ENCODE measurements around the gene PPP4C. TPM values are rescaled to one million over a fixed set of nuclear protein-coding genes. Genes with fewer than 3 reads are reported as not detected.
A peak's percentile ranks its signal among the peaks of the same experiment; 100 is the strongest.

PPP4C gene
- total RNA-seq, 1 donor from 2014 or later, result 144 TPM

DNA sequence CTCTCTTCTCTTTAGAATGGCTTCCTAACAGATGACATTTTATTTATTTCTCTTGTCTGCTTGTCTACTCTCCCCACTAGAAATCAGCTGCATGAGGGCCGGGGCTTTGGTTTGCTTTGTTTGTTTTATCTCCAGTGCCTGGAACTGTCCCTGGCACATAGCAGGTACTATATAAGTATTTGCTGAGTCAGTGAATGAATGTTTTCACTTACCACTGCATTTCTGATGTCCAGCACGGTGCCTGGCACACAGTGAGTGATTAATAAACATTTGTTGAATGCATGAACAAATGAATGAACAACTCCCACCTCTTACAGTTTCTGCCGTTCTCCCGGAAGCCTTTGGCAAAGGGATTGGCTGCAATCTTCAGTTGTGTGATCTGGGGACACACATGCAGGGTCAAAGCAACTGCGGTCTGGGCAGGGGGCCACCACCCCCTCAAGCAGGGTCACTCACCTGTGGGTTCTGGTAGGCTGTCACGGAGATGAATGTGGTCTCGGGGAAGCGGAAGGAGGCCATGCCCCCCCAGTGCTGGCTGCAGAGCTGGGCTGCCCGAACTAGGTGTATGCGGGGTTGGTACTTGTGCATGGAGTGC, 12.5 kb downstream of the PPP4C start:
- peaks cover 11% of the 10 kb centered on the region for H3K4me1 Mint-ChIP-seq (ENCODE audit: low read depth)
- DNase-seq (ENCODE audit: low spot score, unreplicated experiment), result no peak
- no peaks in the 10 kb centered on the region for H3K27me3 Mint-ChIP-seq
- H3K36me3 Mint-ChIP-seq (ENCODE audit: insufficient read depth), result peaks cover 10% of the 10 kb centered on the region
- TF ChIP-seq, protein P1, sequence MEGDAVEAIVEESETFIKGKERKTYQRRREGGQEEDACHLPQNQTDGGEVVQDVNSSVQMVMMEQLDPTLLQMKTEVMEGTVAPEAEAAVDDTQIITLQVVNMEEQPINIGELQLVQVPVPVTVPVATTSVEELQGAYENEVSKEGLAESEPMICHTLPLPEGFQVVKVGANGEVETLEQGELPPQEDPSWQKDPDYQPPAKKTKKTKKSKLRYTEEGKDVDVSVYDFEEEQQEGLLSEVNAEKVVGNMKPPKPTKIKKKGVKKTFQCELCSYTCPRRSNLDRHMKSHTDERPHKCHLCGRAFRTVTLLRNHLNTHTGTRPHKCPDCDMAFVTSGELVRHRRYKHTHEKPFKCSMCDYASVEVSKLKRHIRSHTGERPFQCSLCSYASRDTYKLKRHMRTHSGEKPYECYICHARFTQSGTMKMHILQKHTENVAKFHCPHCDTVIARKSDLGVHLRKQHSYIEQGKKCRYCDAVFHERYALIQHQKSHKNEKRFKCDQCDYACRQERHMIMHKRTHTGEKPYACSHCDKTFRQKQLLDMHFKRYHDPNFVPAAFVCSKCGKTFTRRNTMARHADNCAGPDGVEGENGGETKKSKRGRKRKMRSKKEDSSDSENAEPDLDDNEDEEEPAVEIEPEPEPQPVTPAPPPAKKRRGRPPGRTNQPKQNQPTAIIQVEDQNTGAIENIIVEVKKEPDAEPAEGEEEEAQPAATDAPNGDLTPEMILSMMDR (IDR thresholded peaks at IDR 0.05; ENCODE audit: unreplicated experiment), result no peak
- H3K27ac Mint-ChIP-seq, result no peak overlapping the region
- no peaks in the 10 kb centered on the region for H3K9me3 Mint-ChIP-seq (ENCODE audit: low read depth)
- H3K4me3 Mint-ChIP-seq (ENCODE audit: low read depth), result no peak overlapping the region

DNA sequence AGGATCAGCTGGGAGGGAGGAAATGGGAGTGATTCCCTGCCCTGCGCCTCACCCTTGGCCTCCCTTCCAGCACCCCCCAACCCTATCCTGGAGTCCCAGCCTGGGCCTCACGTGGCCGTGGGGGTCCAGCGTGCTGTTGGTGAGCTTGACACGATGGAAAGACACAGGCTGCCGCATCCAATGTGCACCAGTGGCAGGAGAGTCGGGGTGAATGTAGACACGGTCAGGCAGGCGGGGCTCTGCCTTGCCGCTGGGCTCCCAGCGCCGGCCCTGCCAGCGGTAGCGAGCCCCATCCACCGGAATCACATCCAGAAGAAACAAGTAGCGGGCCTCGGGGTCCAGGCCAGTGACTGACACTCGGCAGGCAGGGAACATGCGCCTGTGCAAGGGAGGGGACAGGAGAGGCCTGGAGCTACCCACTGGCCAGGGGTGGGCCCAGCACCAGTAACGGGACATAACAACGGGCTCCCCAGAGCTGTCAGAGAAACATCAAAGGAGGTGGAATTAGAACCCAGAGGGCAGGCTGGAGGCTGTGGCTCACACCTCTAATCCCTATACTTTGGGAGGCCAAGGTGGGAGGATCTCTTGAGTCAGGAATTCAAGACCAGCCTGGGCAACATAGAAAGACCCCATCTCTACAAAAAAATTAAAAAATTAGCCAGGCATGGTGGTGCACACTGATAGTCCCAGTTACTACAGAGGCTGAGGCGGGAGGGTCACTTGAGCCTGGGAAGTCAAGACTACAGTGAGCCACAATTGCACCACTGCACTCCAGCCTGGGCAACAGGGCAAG, 13.2 kb downstream of the PPP4C start:
- peaks cover 10% of the 10 kb centered on the region for H3K36me3 Mint-ChIP-seq (ENCODE audit: insufficient read depth)
- no peaks in the 10 kb centered on the region for H3K27me3 Mint-ChIP-seq
- H3K4me3 Mint-ChIP-seq (ENCODE audit: low read depth), result no peak overlapping the region
- H3K9me3 Mint-ChIP-seq (ENCODE audit: low read depth), result no peaks in the 10 kb centered on the region
- DNase-seq (ENCODE audit: low spot score, unreplicated experiment), result no peak
- TF ChIP-seq, protein P1 (IDR thresholded peaks at IDR 0.05; ENCODE audit: unreplicated experiment), result no peak
- peak overlapping the region; percentile 67 for H3K27ac Mint-ChIP-seq
- peaks cover 11% of the 10 kb centered on the region for H3K4me1 Mint-ChIP-seq (ENCODE audit: low read depth)

DNA sequence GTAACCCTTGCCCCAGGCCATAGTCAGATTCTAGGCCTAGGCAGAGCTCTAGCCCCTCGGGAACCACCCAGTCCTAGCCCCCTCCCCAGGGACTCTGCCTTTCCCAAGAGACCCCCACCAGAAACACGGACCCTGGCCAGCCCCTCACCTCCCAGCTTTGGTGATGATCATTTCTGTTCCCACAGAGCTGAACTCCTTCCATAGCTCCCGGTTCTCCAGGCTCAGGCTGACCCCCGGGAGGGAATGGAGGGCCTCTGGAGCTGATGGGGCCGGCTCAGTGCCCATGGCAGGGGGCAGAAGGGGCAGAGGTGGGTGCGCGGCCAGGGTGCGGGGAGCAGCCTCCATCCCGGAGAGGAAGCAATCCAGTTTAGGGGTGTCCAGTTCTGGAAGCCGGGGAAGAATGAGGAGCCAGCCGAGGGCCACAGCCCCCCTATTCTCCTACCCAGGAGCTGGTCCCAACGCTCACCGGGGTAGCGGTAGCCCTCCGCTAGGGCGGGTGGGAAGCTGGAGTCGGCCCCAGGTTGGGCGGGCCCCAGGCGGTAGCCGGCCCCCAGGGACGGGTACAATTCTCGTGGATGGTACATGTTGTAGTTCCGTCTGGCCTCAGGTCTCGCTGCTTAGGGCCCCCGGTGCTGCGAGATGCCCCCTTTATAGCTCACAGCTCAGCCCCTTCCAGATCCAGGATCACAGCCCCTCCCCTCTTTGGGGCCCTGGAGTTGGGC, 15.0 kb downstream of the PPP4C start:
- Mint-ChIP-seq H3K9me3 (ENCODE audit: low read depth) (no peaks in the 10 kb centered on the region), H3K4me3 (ENCODE audit: low read depth) (peak overlapping the region; percentile 46), H3K27ac (peak overlapping the region; percentile 49), H3K4me1 (ENCODE audit: low read depth) (peaks cover 20% of the 10 kb centered on the region), H3K36me3 (ENCODE audit: insufficient read depth) (peaks cover 10% of the 10 kb centered on the region), H3K27me3 (no peaks in the 10 kb centered on the region)
- TF ChIP-seq, protein P1 (IDR thresholded peaks at IDR 0.05; ENCODE audit: unreplicated experiment), result no peak
- DNase-seq (ENCODE audit: low spot score, unreplicated experiment), result no peak

DNA sequence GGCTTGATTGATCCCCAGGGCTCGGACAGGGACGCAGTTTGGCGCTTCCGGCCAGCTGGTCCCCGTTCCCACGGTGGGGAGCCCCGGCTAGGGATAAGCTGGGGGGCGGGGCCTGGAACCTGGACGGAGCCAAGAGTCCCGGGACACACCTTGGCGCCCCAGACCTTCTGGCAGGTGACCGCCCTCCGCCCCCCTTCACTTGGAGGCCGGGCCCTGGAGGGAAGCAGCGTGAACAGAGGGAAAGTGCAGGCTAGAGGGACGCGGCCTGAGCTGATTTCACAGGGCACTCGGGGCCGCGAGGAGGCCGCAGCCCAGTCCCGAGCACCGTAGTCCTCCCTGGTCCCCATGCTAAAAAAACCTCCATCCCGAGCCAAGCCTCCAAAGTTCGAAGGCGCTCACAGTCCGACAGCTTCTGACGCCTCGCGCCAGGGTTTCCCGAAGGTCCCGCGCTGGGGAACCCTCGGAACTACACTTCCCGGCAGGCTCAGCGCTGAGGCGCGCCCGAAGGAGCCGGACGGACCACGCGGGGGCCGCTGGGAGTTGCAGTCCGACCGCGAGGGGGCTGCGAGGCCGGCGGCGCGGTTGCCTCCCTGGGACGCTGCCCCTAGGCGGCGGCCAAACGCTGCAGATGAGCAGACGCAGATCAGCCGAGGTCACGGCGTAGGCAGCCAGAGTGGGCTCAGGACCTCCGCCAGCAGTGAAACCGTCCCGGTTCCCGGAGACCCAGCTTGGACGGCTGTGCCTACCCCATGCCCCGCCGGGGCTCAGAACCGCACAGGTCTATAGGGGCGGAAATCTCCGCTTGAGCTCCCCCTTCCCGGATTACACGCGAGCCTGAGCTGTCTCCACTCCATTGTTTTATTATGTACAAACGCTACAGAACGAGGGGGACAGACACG, 15.9 kb downstream of the PPP4C start, which contains the start of gene TBX6:
TSS of gene TBX6 (minus strand) at position 451 of the 899 bp plus-strand sequence. CDS start 731 bp downstream, outside the sequence.
- no peaks in the 10 kb centered on the region for H3K27me3 Mint-ChIP-seq

More for the DNA sequence above, 15.9 kb downstream of the PPP4C start, which contains the start of gene TBX6:
- Mint-ChIP-seq H3K4me1 (ENCODE audit: low read depth) (peaks cover 20% of the 10 kb centered on the region), H3K4me3 (ENCODE audit: low read depth) (peak within 1 kb of the TSS; percentile 77), H3K36me3 (ENCODE audit: insufficient read depth) (peaks cover 10% of the 10 kb centered on the region), H3K9me3 (ENCODE audit: low read depth) (peaks cover under 1% of the 10 kb centered on the region), H3K27ac (peak within 1 kb of the TSS; percentile 73)
- DNase-seq (ENCODE audit: low spot score, unreplicated experiment), result peak; percentile 94
- TF ChIP-seq, protein P1 (IDR thresholded peaks at IDR 0.05; ENCODE audit: unreplicated experiment), result peak; percentile 70

All from progenitor cell of endocrine pancreas (in vitro differentiated cells).